Glutamatergic neuron (in vitro differentiated cells): Measurements from ENCODE around the gene GIPR. TPM values are rescaled to one million over a fixed set of nuclear protein-coding genes. Genes with fewer than 3 reads are reported as not detected.
A peak's percentile ranks its signal among the peaks of the same experiment; 100 is the strongest.
"Not testable (repeated sequence)": the region's sequence is repeated elsewhere in the genome, so short reads cannot be mapped to it uniquely, and the experiment has no call there.

Experiments used
- DNase-seq: peaks from one replicate; pipeline ENCODE4 v3.0.0; 2022
- H3K27ac Mint-ChIP-seq: one replicate; pipeline ENCODE4 v1.8.0; 2020; ENCODE audit warnings: mild to moderate bottlenecking, mixed read lengths, inconsistent platforms; ENCODE audit not compliant: unreplicated experiment
- H3K27me3 Mint-ChIP-seq: one replicate; pipeline ENCODE4 v1.8.0; 2020; ENCODE audit warnings: mild to moderate bottlenecking, moderate library complexity, mixed read lengths, inconsistent platforms; ENCODE audit not compliant: unreplicated experiment
- H3K36me3 Mint-ChIP-seq: one replicate; pipeline ENCODE4 v1.8.0; 2020; ENCODE audit warnings: mild to moderate bottlenecking, mixed read lengths, inconsistent platforms; ENCODE audit not compliant: unreplicated experiment
- H3K4me1 Mint-ChIP-seq: one replicate; pipeline ENCODE4 v1.8.0; 2020; ENCODE audit warnings: mild to moderate bottlenecking, low read depth, mixed read lengths, inconsistent platforms; ENCODE audit not compliant: unreplicated experiment
- H3K4me3 Mint-ChIP-seq: one replicate; pipeline ENCODE4 v1.8.0; 2020; ENCODE audit warnings: mild to moderate bottlenecking, mixed read lengths, inconsistent platforms; ENCODE audit not compliant: unreplicated experiment
- H3K9me3 Mint-ChIP-seq: one replicate; pipeline ENCODE4 v1.8.0; 2020; ENCODE audit warnings: mild to moderate bottlenecking, moderate library complexity, mixed read lengths, inconsistent platforms; ENCODE audit not compliant: unreplicated experiment
- CTCF ChIP-seq: fragments of 200-600 bp; sonication (generic); IDR thresholded peaks from one replicate; pipeline ENCODE4 v1.5.0; 2021; ENCODE audit not compliant: partially characterized antibody, unreplicated experiment
- total RNA-seq: library from RNA; stranded (reverse); fragmentation: NEBNext Ultra II Directional; extraction: Animal tissue kit (Norgen Biotek cat#: 25700); gene quantifications from one replicate; pipeline ENCODE4 v1.2.1, GENCODE V29; 2021; ENCODE audit not compliant: unreplicated experiment

GIPR gene
- total RNA-seq, 1 donor from 2014 or later = 36.4 TPM

GRCh38 chr19:45681391-45682015, 13.5 kb downstream of the GIPR start:
- no peaks in the 10 kb centered on the region for H3K36me3 Mint-ChIP-seq
- no peaks in the 10 kb centered on the region for H3K9me3 Mint-ChIP-seq
- H3K27me3 Mint-ChIP-seq = peaks cover 9% of the 10 kb centered on the region
- no peaks in the 10 kb centered on the region for H3K4me1 Mint-ChIP-seq
- H3K27ac Mint-ChIP-seq = no peak overlapping the region
- H3K4me3 Mint-ChIP-seq = peak overlapping the region; percentile 49
- TF ChIP-seq CTCF = peak; percentile 99
- DNase-seq = peak; percentile 80

GRCh38 chr19:45682117-45682516, 14.1 kb downstream of the GIPR start:
- Mint-ChIP-seq H3K9me3 (peaks cover 1% of the 10 kb centered on the region), H3K27ac (no peak overlapping the region), H3K4me1 (no peaks in the 10 kb centered on the region), H3K27me3 (peaks cover 6% of the 10 kb centered on the region), H3K4me3 (no peak overlapping the region), H3K36me3 (no peaks in the 10 kb centered on the region)
- TF ChIP-seq CTCF = no peak
- no peak for DNase-seq

GRCh38 chr19:45682908-45683307, 14.9 kb downstream of the GIPR start:
- peaks cover 2% of the 10 kb centered on the region for H3K27me3 Mint-ChIP-seq
- no peaks in the 10 kb centered on the region for H3K36me3 Mint-ChIP-seq
- TF ChIP-seq CTCF = no peak
- H3K4me1 Mint-ChIP-seq = no peaks in the 10 kb centered on the region
- H3K27ac Mint-ChIP-seq = no peak overlapping the region
- no peak overlapping the region for H3K4me3 Mint-ChIP-seq
- DNase-seq = no peak
- peaks cover 1% of the 10 kb centered on the region for H3K9me3 Mint-ChIP-seq

- not testable (repeated sequence) for H3K9me3 Mint-ChIP-seq, DNase-seq, H3K27ac Mint-ChIP-seq, H3K4me3 Mint-ChIP-seq, H3K4me1 Mint-ChIP-seq, H3K27me3 Mint-ChIP-seq, H3K36me3 Mint-ChIP-seq
Measured at GRCh38 chr19:45685045-45685444, 17.0 kb downstream of the GIPR start.

GRCh38 chr19:45687599-45687998, 19.6 kb downstream of the GIPR start:
- no peak overlapping the region for H3K4me3 Mint-ChIP-seq
- H3K9me3 Mint-ChIP-seq = peaks cover 7% of the 10 kb centered on the region
- TF ChIP-seq CTCF = no peak
- DNase-seq = no peak
- H3K4me1 Mint-ChIP-seq = peaks cover 2% of the 10 kb centered on the region
- no peak overlapping the region for H3K27ac Mint-ChIP-seq
- peaks cover 2% of the 10 kb centered on the region for H3K27me3 Mint-ChIP-seq
- H3K36me3 Mint-ChIP-seq = no peaks in the 10 kb centered on the region
